PC-9 (cell line): ENCODE measurements around the gene CMTM5. TPM values are rescaled to one million over a fixed set of nuclear protein-coding genes. Genes with fewer than 3 reads are reported as not detected.

Experiments
- BruUV-seq: library from RNA; stranded (reverse); fragments of 400-500 nt; replicated peaks from 2 replicates; lab custom pipeline; 2021; lab: Mats Ljungman, UMichigan
- CTCF ChIA-PET: fragments of 300-600 bp; sonication (Branson Sonifier 250); formaldehyde crosslinking; loops from one replicate; lab custom pipeline; 2022; ENCODE audit warnings: antibody characterized with exemption; lab: Charles Lee
- POLR2A ChIA-PET: fragments of 300-600 bp; sonication (Branson Sonifier 250); formaldehyde crosslinking; loops from one replicate; lab custom pipeline; 2022; ENCODE audit warnings: antibody characterized with exemption; ENCODE audit not compliant: unreplicated experiment; lab: Charles Lee
- DNase-seq, 2 experiments: peaks; one replicate each; pipeline versions ENCODE4 v3.0.0 to v3.0.0-alpha.2; 2015 to 2022; ENCODE audit warnings: mixed read lengths in 1 of 2
- H2AFZ ChIP-seq: fragments of 200-600 bp; sonication (generic); 2 replicates; pipeline ENCODE4 v1.8.1; 2017; ENCODE audit warnings: antibody characterized with exemption
- H3F3A ChIP-seq: fragments of 200-600 bp; sonication (generic); 2 replicates; pipeline ENCODE4 v1.8.1; 2017; ENCODE audit warnings: antibody characterized with exemption, mild to moderate bottlenecking, low read depth; ENCODE audit not compliant: insufficient read depth
- H3K27ac ChIP-seq: fragments of 200-600 bp; sonication (generic); 2 replicates; pipeline ENCODE4 v1.6.1; 2016; ENCODE audit warnings: mixed run types
- H3K27me3 ChIP-seq: fragments of 200-600 bp; sonication (generic); 2 replicates; pipeline ENCODE4 v1.6.1; 2016; ENCODE audit warnings: low read depth, mixed run types; ENCODE audit not compliant: insufficient read depth
- H3K36me3 ChIP-seq: fragments of 200-600 bp; sonication (generic); 2 replicates; pipeline ENCODE4 v1.6.1; 2016; ENCODE audit warnings: low read depth, mixed run types
- H3K4me1 ChIP-seq: fragments of 200-600 bp; sonication (generic); replicated peaks from 2 replicates; pipeline ENCODE4 v1.6.1; 2016; ENCODE audit warnings: mixed run types; ENCODE audit not compliant: insufficient read depth
- H3K4me2 ChIP-seq: fragments of 200-600 bp; sonication (generic); 2 replicates; pipeline ENCODE4 v1.6.1; 2017; ENCODE audit warnings: mixed run types
- H3K4me3 ChIP-seq: fragments of 200-600 bp; sonication (generic); 2 replicates; pipeline ENCODE4 v1.6.1; 2016; ENCODE audit warnings: mixed run types
- H3K79me2 ChIP-seq: fragments of 200-600 bp; sonication (generic); 2 replicates; pipeline ENCODE4 v1.6.1; 2017; ENCODE audit warnings: low read depth, mixed run types
- H3K9me2 ChIP-seq: fragments of 200-600 bp; sonication (generic); 2 replicates; pipeline ENCODE4 v1.8.1; 2017; ENCODE audit warnings: mild to moderate bottlenecking; ENCODE audit not compliant: insufficient read depth
- H3K9me3 ChIP-seq: fragments of 200-600 bp; sonication (generic); 2 replicates; pipeline ENCODE4 v1.8.1; 2016; ENCODE audit warnings: low read depth; ENCODE audit not compliant: insufficient read depth
- H4K20me1 ChIP-seq: fragments of 200-600 bp; sonication (generic); 2 replicates; pipeline ENCODE4 v1.8.1; 2017; ENCODE audit not compliant: insufficient read depth
- CTCF ChIP-seq: fragments of 200-600 bp; sonication (generic); conservative IDR thresholded peaks from 2 replicates; pipeline ENCODE4 v1.6.1; 2017; ENCODE audit warnings: mixed run types, antibody characterized with exemption, mild to moderate bottlenecking, moderate library complexity
- EZH2 ChIP-seq: fragments of 200-600 bp; sonication (generic); IDR thresholded peaks from 2 replicates; pipeline ENCODE4 v1.8.0; 2017; ENCODE audit warnings: antibody characterized with exemption, low read depth
- intact Hi-C: fragments of 100-400 bp; cut with micrococcal nuclease; formaldehyde crosslinking; loops from one replicate; pipeline ENCODE4 v1.10.0; 2022; ENCODE audit not compliant: unreplicated experiment
- total RNA-seq: library from RNA; stranded (reverse); gene quantifications from 2 replicates; pipeline ENCODE4 v1.2.3, GENCODE V29; 2021

The CMTM5 gene
- total RNA-seq, 1 experiment from 2014 or later, result not detected

GRCh38 chr14:23371865-23372264, 5.0 kb upstream of the CMTM5 start:
- H3K4me2 ChIP-seq, result no peak overlapping the region
- H4K20me1 ChIP-seq, result no peaks in the 10 kb centered on the region
- intact Hi-C loops, result no loop called here
- TF ChIP-seq EZH2 (no peak), CTCF (no peak)
- H3K27me3 ChIP-seq, result peaks cover 45% of the 10 kb centered on the region
- no peak for DNase-seq
- no peak overlapping the region for H3K27ac ChIP-seq
- H3K36me3 ChIP-seq, result no peaks in the 10 kb centered on the region
- H3K4me3 ChIP-seq, result no peak overlapping the region
- no peak overlapping the region for H2AFZ ChIP-seq
- ChIA-PET POLR2A (no interaction called here), CTCF (no interaction called here)
- H3K79me2 ChIP-seq, result no peaks in the 10 kb centered on the region
- H3K9me2 ChIP-seq, result no peaks in the 10 kb centered on the region
- no peaks in the 10 kb centered on the region for H3K4me1 ChIP-seq
- H3F3A ChIP-seq, result no peaks in the 10 kb centered on the region
- no peaks in the 10 kb centered on the region for H3K9me3 ChIP-seq
- BruUV-seq, result no TSS peak

GRCh38 chr14:23372509-23372908, 4.3 kb upstream of the CMTM5 start, which contains the start of gene IL25:
IL25 (plus strand) TSS chr14:23372809.
- no peak for DNase-seq
- TF ChIP-seq CTCF (no peak), EZH2 (no peak)
- CTCF ChIA-PET, result no interaction called here
- Histone ChIP-seq H3K27me3 (peaks cover 47% of the 10 kb centered on the region), H4K20me1 (no peaks in the 10 kb centered on the region), H3K9me2 (no peaks in the 10 kb centered on the region), H2AFZ (no peak within 1 kb of the TSS), H3K4me3 (no peak within 1 kb of the TSS), H3K79me2 (no peaks in the 10 kb centered on the region), H3K4me1 (no peaks in the 10 kb centered on the region), H3F3A (no peaks in the 10 kb centered on the region), H3K27ac (no peak within 1 kb of the TSS), H3K36me3 (no peaks in the 10 kb centered on the region), H3K9me3 (no peaks in the 10 kb centered on the region), H3K4me2 (no peak within 1 kb of the TSS)
- POLR2A ChIA-PET, result no interaction called here
- no TSS peak for BruUV-seq
- intact Hi-C loops, result no loop called here

- Histone ChIP-seq H3K79me2 (no peaks in the 10 kb centered on the region), H3F3A (no peaks in the 10 kb centered on the region), H4K20me1 (no peaks in the 10 kb centered on the region), H3K4me2 (no peak overlapping the region), H3K4me1 (no peaks in the 10 kb centered on the region), H2AFZ (no peak overlapping the region), H3K9me3 (no peaks in the 10 kb centered on the region), H3K27me3 (peaks cover 48% of the 10 kb centered on the region), H3K4me3 (no peak overlapping the region), H3K27ac (no peak overlapping the region), H3K9me2 (no peaks in the 10 kb centered on the region), H3K36me3 (no peaks in the 10 kb centered on the region)
- TF ChIP-seq CTCF (no peak), EZH2 (no peak)
- CTCF ChIA-PET, result no interaction called here
- no peak for DNase-seq
- intact Hi-C loops, result no loop called here
- POLR2A ChIA-PET, result no interaction called here
- no TSS peak for BruUV-seq
These were observed 3.8 kb upstream of the CMTM5 start for GRCh38 chr14:23373041-23373440.
